ENCODE measurements around the gene IPCEF1.
"Not testable (repeated sequence)": the region's sequence is repeated elsewhere in the genome, so short reads cannot be mapped to it uniquely, and the experiment has no call there.

The IPCEF1 gene

GRCh38 chr6:154370545-154370944, 13.9 kb upstream of the IPCEF1 start:
- no peak for DNase-seq

GRCh38 chr6:154367839-154368695, 11.5 kb upstream of the IPCEF1 start:
- no peak for DNase-seq

- DNase-seq, result no peak
Measured at GRCh38 chr6:154367336-154367735, 10.7 kb upstream of the IPCEF1 start.

GRCh38 chr6:154363821-154364220, 7.2 kb upstream of the IPCEF1 start:
- DNase-seq, result no peak

DNA sequence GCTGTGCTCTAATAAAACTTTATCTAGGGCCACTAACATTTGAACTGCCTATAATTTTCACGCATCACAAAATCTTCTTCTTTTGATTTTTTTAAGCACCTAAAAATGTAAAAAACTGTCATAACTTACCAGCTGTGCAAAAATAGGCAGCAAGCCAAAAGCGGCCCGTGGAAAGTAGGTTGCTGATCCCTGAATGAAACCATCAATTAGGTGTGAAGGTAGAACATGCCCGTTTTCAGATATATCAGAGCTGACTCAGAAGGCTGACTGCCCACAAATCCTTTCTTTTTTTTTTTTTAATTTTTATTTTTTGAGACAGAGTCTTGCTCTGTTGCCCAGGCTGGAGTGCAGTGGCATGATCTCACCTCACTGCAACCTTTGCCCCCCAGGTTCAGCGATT, 4.9 kb upstream of the IPCEF1 start:
- no peak for DNase-seq

DNA sequence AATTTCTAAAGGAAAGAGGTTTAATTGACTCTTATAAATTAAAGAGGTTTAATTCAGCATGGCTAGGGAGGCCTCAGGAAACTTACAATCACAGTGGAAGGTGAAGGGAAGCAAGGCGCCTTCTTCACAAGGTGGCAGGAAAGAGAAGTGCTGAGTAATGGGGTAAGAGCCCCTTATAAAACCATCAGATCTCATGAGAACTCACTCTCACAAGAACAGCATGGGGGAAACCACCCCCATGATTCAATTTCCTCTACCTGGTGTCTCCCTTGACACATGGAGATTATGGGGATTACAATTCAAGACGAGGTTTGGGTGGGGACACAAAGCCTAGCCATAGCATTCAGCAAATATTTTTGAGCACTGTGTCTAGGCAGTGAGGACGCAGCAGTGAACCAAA, 3.9 kb upstream of the IPCEF1 start:
- no peak for DNase-seq

DNA sequence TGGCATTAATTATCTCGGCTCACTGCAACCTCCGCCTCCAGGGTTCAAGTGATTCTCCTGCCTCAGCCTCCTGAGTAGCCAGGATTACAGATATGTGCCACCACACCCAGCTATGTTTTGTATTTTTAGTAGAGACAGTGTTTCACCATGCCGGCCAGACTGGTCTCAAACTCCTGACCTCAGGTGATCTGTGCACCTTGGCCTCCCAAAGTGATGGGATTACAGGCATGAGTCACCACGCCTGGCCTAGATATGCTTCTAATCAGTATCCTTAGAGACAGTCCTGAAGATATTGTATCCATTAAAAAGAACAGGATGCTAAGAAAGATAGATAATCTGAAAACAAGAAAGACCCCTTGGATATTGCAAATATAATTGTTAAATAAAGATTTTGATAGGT, 3.1 kb upstream of the IPCEF1 start:
- DNase-seq, result no peak

DNA sequence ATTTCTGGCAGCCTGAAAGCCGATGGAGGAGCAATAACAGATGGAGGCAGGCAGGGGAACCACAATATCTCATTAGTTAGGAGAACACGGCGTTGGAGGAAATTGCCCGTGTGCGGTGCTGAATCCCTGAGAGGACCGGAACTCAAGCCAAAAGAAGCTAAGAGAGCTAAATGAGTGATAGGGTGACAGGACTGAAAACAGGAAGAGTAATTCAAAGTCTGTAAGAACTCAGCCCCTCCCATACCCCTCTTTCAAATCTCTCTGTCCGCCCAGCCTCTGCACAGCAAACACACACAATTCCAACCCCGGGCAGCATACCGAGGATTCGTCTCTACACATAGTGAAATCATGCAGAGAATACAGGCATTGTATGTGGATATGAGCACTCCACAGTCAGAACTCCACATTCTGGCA, 2.6 kb upstream of the IPCEF1 start:
- DNase-seq, result no peak

DNA sequence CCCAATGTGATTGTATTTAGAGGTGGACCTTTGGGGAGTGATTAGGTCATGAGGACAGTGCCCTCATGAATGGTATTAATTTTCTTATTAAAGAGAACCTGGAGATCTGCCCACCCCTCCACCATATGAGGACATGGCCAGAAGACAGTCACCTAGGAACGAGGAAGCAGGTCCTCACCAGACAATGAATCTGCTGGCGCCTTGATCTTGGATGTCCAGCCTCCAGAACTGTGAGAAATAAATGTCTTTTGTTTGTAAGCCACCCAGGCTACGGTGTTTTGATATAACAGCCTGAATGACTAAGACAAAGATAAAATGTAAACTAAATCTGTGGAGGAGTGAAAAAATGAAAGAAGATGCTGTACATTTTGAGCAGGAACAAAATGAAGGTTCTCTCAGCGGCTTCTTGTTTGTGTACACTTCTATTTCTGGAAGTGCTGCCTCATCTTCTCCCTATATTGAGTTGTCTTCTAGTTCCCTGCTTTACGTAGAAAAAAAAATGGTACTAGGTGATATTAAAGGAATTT, 1.5 kb upstream of the IPCEF1 start:
- DNase-seq, result no peak

DNA sequence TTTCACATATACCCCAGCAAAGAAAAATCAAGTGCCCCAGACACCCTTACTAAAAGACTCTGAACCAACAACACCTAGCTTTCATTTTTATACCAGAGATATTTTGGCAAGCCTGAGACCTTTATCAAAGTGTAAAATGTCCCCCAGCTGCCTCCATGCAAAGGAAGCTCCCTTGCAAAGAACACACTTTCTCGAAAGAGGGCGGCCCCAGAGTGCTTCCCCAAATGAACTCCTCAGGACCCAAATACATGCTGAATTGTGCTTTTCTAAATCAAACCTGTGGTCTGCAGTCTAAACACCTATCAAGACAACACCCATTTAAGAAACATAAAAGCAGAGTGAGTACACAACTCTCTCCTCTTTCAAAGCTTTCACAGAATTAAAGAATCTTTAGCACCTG, 490 bp downstream of the IPCEF1 start:
- no peak for DNase-seq

DNA sequence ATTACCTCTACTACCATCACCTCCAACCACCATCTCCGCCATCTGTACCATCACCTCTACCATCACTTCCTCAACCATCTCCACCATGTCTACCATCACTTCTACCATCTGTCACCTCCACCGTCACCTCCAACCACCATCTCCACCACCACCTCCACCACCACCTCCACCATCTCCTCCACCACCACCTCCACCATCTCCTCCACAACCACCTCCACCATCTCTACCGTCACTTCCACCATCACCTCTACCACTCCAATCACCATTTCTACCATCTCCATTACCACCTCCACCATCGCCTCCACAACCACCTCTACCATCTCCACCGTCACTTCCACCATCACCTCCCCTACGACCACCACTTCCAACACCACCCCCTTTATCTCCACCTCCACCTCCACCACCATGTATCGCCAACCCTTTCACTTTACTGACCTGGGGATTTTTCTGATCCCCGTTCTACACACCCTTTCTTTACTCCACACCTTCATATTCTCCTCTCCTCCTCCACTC, 2.3 kb downstream of the IPCEF1 start:
- no peak for DNase-seq

GRCh38 chr6:154353626-154354025, 3.0 kb downstream of the IPCEF1 start:
- no peak for DNase-seq

DNA sequence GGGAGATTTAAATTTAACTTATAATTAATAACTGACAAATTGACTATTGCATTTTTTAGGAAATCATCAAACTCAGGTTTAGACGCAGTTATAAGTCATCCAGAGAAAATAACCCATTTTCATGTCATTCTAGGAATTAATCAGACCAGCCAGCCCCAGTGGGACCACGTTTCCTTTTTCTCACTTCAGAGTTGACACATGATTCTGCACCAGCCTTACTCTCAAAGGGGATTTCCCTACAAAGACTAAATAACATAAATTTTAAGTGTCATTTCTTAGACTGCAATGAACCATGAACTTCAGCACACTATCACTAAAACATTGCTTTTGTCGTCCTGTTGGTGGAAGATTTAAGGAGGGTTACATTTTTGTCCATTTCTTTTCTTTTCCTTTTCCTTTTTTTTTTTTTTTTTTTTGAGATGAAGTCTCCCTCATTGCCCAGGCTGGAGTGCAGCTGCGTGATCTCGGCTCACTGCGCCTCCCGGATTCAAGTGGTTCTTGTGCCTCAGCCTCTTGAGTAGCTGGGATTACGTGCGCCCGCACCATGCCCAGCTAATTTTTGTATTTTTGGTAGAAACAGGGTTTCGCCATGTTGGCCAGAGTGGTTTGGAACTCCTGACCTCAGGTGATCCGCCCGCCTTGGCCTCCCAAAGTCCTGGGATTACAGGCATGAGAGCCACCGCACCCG, 3.6 kb downstream of the IPCEF1 start:
- DNase-seq, result no peak

DNA sequence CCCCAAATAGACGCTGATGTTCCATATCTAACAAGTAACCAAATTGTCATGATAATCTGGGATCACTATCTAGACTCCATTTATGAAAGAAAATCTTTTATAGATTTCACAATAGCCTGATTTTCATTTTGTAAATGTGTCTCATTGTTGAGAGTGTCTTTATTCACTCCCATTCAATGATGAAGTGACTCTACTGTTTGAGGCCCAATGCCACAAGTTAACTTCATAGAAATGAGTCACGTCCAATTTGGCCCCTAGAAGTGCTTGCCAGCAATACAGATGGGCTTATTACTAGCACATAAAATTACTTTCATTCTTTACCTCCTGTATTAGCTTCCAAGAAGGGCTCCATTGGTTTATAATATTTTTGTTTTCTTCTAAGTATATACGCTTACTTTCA, 6.3 kb downstream of the IPCEF1 start:
- DNase-seq, result no peak

DNA sequence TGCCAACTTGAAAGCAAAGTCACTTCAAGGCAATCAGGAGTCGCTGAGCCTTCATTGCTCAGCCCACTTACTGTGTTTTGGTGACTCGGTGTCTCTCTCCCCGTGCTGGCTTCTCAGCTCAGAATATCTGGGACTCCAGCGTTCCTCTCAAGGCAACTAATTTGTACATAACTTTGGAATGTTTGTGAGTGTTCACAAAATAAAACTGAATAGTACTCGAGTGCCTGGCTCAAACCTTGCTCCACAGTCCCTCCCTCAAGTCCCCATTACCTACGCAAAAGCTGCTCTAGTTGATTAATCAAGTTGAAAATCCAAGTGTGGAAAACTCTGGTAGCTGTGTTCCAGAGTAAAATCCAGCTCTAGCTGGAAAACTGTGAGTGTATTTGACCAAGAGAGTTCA, 8.6 kb downstream of the IPCEF1 start:
- no peak for DNase-seq

- no peak for DNase-seq
Measured at GRCh38 chr6:154345811-154346210, 10.8 kb downstream of the IPCEF1 start.

GRCh38 chr6:154343473-154344308, 12.9 kb downstream of the IPCEF1 start:
- DNase-seq, result peak; percentile 62

DNA sequence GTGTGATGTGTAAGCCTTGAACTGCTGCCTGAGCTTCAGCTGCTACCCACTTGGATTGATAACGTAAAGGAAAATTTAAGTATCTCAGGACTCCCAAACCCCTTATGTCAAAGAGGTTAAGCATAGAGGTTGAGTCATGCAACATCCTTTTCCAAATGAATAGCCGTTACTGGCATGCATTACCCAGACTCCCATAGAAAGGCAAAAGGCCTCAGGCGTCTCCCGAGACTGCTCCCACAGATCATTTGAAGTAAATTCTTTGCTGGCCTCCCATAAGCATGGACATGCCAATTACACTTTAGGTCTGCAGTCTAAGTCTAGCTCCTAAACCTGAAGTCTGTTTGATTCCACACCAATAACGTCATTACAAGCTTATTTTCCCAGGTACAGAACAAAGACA, 14.7 kb downstream of the IPCEF1 start:
- DNase-seq, result peak; percentile 95

GRCh38 chr6:154341336-154341735, 15.3 kb downstream of the IPCEF1 start:
- peak; percentile 7 for DNase-seq

DNA sequence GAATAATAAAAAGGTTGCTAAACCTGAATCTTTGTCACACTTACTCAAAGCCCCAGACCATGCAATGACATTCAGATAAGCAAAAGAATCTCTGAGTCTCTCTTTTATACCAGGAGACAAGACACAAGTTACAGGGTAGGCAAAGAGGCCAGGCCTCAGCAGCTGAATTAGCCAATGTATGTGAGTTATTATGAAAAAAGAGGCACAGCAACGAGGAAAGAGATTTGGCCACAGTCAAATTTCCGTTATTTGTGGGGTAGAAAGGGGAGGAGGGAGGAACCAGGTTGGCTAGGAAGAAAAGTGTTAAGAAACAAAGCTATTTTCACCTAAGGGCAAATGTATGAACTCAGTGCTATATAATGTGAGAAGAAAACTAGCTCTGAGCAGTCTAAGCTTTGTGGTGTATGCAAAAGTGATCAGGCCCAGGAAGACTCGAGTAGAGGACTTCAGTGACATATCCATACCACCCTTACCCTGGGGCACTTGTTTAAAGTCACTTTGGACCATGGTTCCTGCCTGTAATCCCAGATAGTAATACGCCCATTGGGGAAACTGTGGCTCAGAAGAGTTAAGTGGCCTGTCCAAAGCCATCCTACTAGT, 19.1 kb downstream of the IPCEF1 start:
- DNase-seq, result no peak

- not testable (repeated sequence) for DNase-seq
Measured at GRCh38 chr6:154334147-154334546, 22.5 kb downstream of the IPCEF1 start.

- no peak for DNase-seq
Measured at GRCh38 chr6:154331750-154332149, 24.9 kb downstream of the IPCEF1 start.

Data from NCI-H226 (cell line).